PC-3 (cell line): ENCODE data around the gene MEP1B.

Experiments used
- CTCF ChIP-seq: fragments of 300-600 bp; sonication (generic); conservative IDR thresholded peaks from 2 replicates; pipeline ENCODE4 v1.5.1; 2017; ENCODE audit warnings: antibody characterized with exemption, low read depth, mild to moderate bottlenecking, low read length
- EZH2 ChIP-seq: fragments of 300-600 bp; sonication (generic); IDR thresholded peaks from one replicate; pipeline ENCODE4 v1.6.1; 2017; ENCODE audit warnings: antibody characterized with exemption, mild to moderate bottlenecking, low read length; ENCODE audit not compliant: unreplicated experiment
- EZH2phosphoT487 ChIP-seq: fragments of 300-600 bp; sonication (generic); IDR thresholded peaks from 2 replicates; pipeline ENCODE4 v1.6.1; 2018; ENCODE audit warnings: mild to moderate bottlenecking, antibody characterized with exemption, low read length, borderline replicate concordance

- TF ChIP-seq CTCF: no peak
- no peak for TF ChIP-seq EZH2
- no peak for TF ChIP-seq EZH2phosphoT487
Measured at GRCh38 chr18:32258558-32259204, 68.8 kb downstream of the MEP1B start.
